Colon (tissue), 2 donors: ENCODE results near the gene PANK4.

Experiments used
- FAIRE-seq: peaks from 2 replicates; lab custom pipeline; 2012; peaks lifted over from hg19 to GRCh38; lab: Jason Lieb, UNC
- donor health status: control.
- donor health status: control.

PANK4 gene

DNA sequence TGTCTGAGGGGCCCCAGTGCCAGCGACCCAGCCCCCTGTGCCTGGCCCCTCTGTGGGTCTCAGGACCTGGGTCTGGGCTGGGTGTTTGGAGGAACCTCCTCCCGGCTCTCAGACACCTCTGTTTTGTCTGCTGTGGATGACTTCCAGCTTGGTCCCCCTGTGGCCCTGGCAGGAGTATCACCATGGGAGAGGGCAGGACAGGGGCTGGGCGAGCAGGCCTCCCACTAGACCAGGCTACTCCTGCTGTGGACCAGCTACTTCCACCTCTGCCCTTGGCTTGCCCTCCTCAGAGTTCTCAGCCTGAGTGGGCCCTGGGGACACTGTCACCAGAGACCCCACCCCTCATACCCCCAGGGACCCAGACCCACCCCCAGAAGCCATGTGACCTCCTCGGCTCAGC, 28.5 kb downstream of the PANK4 start:
- FAIRE-seq = no peak

DNA sequence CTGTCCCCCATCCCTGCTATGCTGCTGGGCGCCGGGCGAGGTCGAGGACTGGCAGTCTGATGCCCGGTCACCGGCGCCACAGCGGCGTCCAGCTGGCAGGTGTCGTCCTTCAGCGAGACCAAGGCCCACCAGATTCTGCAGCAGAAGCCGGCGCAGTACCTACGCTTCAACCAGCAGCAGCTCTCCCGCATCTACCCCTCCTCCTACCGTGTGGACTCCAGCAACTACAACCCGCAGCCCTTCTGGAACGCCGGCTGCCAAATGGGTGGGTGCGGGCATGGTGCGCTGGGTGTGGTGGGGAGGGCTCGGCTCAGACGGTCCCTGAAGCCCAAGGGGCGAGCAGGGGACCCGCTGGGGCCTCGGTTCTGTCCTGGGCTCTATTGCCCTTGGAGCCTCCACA, 29.6 kb downstream of the PANK4 start:
- no peak for FAIRE-seq

DNA sequence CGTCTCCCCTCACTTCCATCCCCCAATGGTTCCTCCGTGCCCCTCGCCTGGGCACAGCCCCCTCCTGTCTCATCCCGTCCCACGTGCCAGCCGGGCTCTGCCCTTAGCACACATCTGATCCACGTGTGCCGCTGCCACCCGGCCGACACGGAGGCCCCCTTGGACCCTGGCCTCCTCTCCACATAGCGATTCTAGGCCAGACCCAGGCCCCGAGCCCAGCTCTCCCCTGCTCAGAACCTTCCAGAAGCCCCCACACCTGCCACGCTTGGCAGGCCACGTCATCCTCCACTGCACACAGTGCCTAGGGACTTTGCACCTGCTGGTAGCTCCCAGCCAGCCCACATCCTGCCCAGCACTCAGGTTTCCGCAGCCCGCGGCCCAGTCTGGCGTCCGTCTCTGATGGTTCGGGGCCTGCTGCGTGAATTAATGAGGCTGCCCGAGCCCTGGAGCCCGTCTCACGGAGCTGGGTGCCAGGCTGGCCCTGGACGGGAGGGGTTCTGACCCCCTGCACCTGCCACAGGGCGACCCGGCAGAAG, 30.2 kb downstream of the PANK4 start:
- FAIRE-seq = no peak

DNA sequence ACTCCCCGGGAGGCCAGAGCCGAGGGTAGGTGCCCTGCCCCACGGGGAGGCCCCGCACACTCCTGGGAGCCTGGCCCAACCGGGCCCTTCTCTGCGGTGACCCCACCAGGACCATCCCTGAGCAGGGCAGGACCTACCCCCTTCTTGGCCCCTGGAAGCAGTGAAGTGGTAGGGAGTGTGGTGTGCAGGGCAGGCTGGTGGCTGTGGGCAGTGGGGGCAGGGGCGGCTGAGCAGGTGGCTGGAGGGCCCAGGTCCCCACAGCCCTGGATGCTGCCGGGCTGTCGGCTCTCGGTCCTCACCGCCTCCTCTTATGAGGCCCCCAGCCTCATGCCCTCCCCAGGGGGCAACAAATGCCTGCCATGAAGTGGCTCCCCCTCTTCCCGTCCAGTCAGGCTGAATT, 30.9 kb downstream of the PANK4 start:
- no peak for FAIRE-seq

DNA sequence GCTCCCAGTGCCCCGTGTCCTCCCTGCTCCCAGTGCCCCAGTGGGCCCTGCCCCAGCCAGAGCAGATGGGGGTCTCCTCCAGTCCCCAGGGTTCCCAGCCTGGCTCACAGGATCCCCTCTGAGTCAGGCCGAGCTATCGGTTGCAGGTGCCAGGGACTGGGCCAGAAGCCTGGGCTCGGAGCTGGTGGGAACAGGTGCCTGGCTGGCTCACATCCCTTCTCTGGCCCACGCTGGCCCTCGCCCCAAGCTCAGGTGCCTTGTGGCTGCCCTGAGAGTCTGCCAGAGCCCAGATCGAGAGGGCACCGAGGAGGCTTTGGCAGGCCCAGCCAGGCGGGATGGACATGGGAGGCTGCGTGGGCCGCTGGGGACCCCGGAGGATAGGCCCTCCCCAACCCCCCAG, 31.4 kb downstream of the PANK4 start:
- FAIRE-seq = no peak

DNA sequence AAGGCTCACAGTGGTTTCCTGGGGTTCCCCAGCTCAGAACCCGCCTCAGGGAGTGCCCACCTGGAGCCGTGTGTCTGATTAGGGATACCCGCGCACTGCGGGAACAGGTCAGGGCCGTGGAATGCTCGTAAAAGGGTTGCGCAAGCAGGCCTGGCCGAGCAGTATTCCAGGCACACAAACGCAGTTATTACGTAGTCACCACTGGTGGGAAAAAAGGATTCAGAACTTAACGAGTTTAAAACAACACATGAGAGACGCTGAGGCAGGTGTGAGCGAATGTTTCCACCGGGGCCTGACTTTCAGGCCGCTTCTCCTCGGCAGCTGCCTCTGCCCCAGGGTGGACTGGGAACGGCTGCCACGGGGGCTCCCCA, 32.1 kb downstream of the PANK4 start:
- FAIRE-seq = no peak

DNA sequence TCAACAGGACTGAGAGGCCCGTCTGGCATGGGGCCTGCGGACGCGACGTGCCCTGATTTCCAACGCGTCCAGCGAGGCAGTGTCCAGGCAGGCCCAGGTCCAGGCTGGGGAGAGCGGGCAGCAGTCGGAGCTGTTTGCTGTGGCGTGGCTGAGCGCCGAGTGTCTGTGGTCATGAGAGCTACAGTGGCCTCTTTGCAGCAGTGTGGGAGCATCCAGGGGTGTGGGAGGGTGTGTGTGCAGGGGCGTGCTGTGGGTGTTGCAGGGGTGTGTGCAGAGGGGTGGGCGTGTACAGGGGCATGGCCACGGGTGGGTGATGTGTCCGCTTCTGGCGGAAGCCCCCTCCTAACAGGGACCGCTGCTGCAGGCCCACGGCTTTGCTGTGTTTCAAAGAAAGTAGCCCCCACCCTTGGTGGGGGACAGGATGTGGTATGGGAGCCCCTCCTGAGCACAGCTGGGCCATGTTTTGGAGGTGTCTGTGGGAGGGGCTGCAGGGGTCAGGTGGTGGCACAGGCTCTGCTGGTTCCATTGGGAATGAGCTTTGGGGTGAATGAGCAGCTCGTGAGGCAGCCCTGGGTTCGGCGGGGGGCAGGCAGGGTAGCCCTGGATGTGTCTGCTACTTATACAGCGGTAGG, 32.6 kb downstream of the PANK4 start:
- FAIRE-seq = no peak

DNA sequence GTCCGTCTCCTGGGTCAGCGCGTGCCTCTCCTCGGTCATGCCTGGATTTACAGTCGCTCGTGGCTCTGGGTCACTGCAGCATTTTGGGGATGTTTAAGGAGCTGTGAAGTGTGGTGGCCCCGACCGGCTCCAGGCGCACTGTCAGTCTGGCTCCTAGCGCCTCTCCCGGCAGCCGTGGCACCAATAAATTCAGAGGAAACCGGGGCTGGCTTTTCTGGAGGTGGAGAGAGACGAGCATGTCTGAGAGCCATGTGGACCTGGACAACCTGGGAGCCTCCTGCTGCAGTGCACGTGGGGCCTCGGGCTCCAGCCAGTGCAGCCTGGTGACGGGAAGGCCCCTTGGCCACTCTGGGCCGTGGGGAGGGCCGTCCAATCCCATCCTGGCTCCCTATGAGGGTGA, 33.2 kb downstream of the PANK4 start:
- FAIRE-seq = no peak

DNA sequence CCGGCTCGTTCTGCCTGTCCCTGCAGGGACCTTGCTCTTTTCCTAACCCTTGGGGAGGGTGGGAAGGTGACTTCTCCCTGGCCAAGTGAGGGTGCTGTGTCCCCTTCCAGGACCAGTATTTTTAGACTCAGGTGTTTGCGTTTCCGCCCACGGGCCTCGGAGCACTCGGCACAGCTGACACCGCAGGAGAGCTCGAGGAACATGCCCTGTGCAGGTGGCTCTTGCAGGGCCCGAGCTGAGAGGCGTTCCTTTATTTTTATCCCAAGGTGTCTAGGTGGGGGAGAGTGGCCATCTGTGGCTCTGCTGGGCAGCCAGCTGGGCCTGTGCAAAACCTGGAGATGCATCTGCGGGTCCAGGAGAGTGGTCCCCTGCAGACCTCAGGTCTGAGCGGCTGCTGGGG, 34.3 kb downstream of the PANK4 start:
- no peak for FAIRE-seq

DNA sequence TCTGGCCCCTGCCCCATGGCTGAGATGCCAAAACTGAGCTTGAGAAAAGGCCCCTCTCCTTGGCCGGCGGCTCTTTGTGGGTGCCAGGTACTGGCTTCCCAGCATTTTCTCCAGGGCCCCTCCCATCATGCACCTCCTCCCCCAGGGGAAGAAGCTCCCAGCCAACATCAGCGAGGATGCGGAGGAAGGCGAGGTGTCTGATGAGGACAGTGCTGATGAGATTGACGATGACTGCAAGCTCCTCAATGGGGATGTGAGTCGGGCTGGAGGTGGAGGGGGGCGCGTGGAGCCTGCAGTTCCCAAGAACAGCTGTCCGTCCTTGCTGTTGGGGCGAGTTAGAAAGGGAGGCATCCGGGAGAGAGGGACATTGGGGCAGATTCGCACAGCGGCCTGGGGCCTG, 36.8 kb downstream of the PANK4 start:
- no peak for FAIRE-seq

DNA sequence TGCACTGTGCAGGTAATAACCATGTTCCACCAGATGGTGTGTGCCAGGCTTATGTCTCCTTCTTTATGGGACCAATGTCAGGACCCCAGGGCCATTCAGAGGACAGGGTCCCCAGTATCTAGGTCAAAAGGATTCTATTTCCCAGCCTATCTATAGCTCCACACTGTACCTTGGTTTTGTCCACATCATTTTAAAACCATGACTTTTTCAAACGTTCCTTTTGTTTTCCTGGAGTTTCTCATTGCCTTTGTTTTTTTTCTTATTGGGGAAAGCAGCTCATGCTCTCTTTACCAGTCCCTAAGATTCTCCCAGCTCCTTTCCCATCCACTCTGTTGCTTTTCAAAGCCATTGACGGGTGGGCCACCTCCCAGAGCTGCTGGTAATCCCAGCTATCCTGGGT, 37.7 kb downstream of the PANK4 start:
- no peak for FAIRE-seq

DNA sequence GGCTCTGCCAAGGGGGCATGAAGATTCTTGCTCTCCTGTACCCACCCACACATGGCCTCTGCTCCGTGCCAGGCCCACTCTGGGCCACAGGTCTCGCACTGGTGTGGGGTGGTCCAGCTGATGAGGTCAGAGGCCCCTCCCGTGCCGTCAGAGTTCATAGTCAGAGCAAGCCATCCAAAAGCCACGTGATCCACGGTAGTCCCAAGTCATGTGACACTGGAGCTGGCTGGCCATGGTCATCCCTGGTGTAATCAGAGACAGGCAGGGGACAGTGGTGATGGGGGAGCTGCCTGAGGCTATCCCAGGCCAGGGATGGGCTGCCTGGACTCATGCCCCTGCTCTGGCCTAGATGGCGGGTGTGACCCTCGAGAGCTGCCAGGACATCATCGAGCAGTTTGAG, 39.8 kb downstream of the PANK4 start:
- FAIRE-seq = no peak

DNA sequence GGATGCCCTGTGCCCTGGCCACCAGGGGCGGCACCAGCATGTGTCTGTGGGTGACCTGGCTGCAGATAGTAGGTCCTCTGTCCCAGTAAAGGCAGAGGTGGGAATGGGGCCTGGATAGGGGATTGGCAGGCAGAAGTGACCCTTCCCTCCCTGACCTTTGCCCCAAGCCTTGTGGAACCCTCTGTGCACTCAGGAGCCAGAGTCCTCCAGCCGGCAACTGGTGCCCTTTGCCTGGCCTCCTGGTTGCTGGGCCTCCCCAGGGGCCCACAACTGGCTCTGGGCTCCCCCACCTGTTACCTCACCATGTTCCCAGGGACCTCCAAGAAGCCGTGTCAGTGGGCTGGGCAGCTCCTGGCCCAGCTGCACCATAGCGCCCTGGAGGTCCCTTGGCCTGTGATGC, 40.4 kb downstream of the PANK4 start:
- no peak for FAIRE-seq

DNA sequence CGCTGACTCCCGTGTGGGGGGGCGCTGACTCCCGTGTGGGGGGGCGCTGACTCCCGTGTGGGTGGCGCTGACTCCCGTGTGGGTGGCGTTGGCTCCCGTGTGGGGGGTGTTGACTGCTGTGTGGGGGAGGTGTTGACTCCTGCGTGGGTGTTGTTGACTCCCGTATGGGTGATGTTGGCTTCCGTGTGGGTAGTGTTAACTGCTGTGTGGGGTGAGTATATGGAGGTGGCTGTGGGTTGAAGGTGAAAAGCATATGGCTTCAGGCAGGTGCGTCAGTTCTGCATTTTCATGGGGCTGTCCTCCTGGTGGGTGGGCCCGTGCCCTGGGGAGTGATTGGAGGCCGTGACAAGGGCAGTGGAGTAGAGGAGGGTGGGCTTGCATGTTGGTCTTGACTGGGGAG, 42.4 kb downstream of the PANK4 start:
- no peak for FAIRE-seq

DNA sequence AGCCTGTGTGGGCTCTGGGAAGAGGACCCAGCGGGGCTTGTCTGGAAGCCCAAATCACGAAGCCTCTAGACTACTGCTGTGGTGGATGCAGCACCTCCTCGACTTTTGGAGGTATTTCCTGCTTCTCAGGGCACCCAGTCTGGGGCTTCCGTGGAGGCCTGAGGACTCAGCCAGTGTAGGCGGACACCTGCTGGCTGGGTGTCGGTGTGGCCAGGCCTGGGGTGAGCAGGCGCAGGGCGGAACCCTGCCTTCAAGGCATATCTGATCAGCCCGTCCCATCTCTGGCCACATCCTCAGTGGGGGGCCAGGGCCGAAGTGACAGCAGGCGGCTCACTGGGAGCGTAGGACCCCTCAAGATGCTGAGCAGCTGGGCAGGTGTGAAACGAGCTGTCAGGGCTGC, 43.4 kb downstream of the PANK4 start:
- no peak for FAIRE-seq

DNA sequence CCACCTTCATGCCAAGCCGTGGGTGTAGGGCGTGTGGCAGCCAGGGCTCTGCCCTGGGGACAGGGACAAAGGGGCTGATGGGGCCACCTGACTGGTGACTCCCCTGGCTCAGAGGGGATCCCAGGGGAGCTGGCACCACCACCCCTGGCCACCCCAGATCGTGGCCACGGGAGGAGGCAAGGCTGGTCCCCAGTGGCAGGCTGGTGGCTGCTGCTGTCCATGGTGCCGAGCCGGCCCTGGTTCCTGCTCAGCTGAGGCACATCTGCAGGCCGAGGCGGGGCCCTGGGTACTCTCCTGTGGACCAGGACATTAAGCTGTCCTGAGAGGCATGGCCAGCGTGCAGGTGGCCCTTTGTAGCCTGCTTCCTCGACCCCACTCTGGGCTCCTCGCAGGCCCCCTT, 43.8 kb downstream of the PANK4 start:
- FAIRE-seq = no peak

DNA sequence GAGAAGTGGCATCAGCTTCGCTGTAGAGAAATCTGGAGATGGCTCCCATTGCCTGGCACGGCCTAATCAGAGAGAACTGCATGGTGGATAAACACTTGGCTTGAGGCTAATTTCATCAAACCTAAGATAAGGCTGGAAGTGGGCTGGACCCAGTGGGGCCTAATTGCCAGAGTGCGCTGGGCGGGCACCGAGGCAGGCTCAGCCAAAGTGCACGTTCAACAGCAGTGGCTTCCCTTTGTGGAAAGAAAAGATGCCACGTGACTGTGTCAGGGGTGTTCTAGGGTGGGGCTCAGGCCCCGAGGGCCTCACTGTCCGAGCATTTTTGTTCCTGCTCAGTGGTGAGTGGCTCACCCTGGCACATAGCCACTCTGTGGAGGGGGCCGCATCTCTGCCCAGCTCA, 44.5 kb downstream of the PANK4 start:
- FAIRE-seq = no peak

DNA sequence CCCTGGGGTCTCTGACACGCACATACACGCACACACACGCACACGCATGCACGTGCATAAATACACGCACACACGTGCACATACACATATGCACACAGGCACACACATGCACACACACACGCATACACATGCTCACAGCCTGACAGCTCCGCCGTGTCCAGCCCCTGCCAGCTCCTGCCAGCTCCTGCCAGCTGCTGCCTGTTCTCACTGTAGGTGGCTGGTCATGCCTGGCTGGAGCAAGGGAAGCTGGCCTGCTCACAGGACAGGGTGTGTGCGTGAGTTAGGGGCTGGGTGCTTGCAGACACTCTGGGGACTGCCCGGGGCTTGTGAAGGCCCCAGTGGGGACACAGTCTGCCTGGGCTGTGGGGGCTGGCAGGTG, 45.4 kb downstream of the PANK4 start:
- FAIRE-seq = no peak

DNA sequence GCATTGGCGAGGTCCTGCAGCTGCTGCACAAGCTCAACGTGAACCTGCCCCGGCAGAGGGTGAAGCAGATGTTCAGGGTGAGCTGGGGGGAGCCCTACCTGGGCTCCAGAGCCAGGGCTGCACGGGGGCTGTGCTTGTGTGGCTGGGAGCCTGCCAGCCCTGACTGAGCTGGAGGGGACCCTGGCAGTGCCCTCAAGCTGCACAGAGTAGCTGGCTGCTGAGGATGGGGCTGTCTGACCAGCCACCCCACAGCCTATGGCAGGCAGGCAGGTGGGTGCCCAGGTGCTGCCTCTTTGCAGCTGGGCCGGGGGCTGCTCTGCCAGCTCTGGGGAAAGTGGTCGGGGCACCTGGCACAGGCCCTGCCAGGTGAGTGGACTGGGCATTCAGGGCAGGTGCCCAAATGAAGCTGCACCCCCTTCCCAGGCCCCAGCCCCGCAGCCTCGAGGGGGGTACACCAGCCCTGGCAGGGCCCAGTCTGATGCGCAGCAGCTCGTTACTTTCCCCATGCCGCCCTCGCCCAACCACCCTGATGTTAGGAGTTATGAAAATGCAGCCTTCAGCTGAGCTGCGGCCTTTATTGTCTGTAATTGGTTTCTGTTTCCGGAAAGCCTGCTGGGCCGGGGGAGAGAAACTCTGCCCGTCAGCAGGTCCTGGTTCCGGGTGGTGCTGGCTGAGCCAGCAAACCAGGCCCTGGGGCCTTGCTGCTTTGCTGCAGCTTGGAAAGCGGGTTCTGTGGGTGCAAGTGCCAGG, 46.0 kb downstream of the PANK4 start:
- no peak for FAIRE-seq

DNA sequence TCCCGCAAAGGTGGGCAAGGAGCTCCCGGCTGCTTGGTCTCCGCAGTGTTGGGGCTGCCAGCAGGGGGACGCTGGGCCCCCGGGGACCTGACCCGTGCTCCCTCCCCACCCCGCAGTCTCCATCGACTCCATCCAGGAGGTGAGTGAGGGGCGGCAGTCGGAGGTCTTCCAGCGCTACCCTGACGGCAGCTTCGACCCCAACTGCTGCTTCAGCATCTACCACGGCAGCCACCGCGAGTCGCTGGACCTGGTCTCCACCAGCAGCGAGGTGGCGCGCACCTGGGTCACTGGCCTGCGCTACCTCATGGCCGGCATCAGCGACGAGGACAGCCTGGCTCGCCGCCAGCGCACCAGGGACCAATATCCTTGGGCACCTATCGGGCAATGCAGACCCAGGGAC, 46.8 kb downstream of the PANK4 start:
- no peak for FAIRE-seq

DNA sequence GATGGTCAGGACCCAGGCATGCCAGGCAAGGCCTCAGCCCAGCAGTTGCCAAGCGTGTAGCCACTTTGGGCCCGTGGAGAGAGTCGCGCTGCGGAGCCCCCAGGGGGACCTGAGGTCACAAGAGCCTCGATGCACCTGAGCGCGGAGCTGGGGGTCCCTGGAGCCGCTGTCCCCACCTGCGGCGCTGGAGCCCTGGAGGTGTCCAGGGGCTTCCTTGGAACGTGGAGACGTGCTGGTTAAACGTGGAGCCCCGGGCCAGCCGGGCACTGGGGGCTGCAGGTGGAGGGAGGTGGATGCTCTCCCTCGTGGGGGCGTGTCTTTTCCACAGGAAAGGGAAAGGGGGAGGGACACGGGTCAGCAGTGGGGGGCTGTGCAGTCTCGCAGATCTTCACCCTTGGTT, 47.2 kb downstream of the PANK4 start:
- FAIRE-seq = no peak

DNA sequence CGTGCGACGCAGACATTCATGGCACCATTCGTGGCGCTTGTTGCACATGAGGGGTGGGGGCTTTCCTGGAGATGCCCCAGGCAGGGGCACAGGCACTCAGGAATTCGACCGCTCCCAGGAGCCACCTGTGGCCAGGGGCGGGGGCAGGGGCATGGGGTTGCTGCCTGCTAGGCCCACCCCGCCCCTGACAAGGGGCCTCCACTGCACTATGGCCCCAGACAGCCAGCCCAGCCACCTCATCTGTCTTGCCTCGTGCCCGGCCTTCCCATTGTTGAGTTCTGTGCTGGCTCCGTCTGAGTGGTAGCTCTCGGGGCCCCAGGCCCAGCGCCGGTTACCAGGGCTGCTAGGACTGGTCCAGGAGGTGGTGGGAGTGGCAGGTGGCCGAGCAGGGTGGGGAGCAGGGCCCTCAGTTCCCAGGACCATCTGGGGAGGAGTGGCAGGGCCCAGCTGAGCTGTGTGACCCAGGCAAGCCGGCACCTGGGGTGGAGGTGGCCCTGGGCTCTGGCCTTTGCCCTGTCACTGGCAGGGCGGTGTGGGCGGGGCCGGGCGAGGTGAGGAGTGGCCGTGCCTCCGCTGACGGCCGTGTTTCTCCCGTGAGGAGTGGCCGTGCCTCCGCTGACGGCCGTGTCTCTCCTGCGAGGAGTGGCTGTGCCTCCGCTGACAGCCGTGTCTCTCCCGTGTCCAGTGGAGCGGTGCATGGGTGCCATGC, 48.5 kb downstream of the PANK4 start:
- no peak for FAIRE-seq

DNA sequence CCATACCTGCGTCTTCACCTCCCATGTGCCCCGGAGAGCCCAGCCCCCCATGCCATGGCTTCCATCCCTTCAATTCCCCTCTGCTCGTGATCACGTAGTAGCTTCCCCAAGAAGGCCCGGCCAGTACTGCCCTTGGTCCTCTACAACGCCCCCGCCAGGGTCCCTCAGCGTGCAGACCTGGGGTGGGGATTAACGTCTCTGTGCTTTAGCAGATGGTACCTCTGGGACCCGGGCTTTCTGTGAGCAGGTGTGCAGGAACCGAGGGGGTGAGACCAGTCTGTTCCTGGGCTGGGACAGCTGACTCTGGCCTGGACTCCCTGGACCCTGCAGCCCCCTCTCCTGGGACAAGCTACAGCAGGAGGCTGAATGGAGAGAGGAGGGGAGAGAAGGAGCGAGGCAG, 49.1 kb downstream of the PANK4 start:
- no peak for FAIRE-seq
